GM18858 (cell line): Measurements from ENCODE around the gene SOCS7.

Experiments
- ATAC-seq: cut with Tn5 transposase; IDR thresholded peaks from one replicate; pipeline ENCODE4 v1.9.1; 2021; ENCODE audit not compliant: unreplicated experiment

The SOCS7 gene

GRCh38 chr17:38358586-38359513 lies 7.2 kb downstream of the SOCS7 start:
- no peak for ATAC-seq

- no peak for ATAC-seq
Measured at GRCh38 chr17:38361694-38362465, 10.2 kb downstream of the SOCS7 start.

DNA sequence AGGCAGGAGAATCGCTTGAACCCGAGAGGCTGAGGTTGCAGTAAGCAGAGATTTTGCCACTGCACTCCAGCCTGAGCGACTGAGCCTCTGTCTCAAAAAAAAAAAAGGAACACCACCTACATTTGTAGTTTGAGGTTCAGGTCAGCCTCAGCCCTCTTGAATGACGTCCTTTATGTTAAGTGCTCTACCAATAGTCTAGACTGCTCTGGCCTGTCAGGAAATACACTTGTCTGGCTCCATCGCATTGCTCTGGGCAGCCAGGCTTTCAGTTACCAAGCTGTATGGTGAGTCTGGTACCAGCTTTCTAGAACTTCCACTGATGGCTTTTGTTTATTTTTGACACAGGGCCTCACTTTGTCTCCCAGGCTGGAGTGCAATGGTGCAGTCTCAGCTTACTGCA lies 11.4 kb downstream of the SOCS7 start:
- ATAC-seq: no peak

- ATAC-seq: no peak
Measured at GRCh38 chr17:38364741-38365140, 13.1 kb downstream of the SOCS7 start.

DNA sequence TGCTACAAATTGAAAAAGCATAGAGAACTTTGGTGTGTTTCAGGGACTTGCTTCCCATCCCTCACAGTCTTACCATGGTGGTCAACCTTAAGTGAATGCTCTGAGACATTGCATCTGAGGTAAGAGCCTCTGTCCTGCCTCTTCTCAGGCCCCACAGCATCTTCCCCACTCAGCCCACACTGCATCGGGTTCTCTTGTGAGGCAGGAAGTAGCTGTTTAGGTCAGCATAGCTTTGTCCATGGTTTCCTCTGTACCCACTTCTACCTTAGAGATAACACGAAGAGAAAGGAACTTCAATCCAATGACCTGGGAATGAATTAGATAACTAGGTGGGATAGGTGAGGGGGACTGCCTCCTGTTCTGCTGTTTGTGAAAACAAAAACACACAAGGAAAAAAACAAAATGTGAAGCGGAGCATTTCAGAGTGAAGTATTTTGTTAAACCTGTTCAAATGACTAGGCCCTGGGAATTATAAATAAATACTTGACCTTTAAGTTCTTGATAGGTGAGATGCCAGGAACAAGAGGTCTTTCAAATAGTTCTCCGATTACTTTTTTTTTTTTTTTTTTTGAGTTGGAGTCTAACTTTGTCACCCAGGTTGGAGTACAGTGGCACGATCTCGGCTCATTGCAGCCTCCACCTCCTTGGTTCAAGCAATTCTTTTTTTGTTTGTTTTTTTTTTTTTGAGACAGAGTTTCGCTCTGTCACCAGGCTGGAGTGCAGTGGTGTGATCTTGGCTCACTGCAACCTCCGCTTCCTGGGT lies 17.7 kb downstream of the SOCS7 start:
- ATAC-seq: no peak

DNA sequence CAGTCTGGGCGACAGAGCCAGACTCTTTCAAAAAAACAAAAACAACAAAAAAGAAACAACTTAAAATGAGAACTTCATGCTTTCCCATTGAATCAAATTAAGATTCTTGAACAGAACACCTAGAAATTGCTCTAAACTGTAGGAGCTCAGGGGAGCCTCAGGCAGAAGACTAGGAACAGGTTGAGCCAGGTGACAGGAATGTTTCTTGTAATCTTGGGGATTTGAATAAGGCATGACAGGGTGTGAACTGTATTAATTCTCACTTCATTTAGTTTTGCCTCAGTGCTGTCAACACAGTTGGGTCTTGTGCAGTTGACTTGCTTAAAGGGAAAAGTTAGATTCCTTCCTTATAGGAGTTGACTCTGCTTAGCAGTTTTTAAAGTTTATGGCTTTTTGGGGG lies 27.8 kb downstream of the SOCS7 start:
- ATAC-seq: no peak

- no peak for ATAC-seq
Measured at GRCh38 chr17:38395090-38395489, 43.4 kb downstream of the SOCS7 start.

DNA sequence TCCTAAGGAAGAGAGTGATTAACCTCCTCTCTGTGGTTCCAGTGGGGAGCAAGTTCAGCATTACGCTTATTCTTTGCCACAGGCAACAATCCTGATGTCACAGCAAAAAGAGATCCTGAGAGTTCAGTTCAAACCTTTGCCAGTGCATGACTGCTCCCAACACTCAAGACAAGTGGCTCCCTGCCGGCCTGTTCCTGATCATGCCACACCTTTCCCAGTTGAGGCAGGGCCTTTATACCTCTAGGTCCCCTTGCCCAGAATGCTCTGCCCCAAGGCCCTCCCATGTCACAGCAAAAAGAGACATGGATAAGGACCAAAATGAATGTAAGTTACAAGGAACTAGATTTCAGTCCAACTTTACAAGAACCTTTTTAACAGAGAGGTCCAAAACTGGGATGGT lies 45.6 kb downstream of the SOCS7 start:
- no peak for ATAC-seq

GRCh38 chr17:38400286-38400685 lies 48.6 kb downstream of the SOCS7 start:
- no peak for ATAC-seq

DNA sequence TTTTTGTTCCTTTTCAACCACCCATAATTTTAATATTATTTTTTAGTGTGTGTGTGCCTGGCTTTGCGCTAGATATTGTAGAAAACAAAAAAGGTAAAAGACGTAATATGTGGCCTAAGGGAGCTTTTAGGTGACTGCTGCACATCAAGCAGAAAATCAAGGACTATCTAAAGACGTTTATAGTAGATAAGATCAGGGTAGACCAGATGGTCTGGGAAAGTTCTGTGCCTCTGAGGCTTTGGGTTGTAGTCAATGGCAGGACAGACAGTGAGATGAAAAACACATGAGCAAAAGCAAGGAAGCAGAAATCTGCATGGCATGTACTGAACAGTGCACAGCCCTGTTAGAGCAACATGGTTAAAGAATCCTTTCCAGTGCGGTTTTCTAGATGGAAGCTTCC lies 49.8 kb downstream of the SOCS7 start:
- ATAC-seq: no peak

GRCh38 chr17:38402897-38403296 lies 51.3 kb downstream of the SOCS7 start:
- no peak for ATAC-seq

GRCh38 chr17:38403491-38403890 lies 51.8 kb downstream of the SOCS7 start:
- no peak for ATAC-seq

DNA sequence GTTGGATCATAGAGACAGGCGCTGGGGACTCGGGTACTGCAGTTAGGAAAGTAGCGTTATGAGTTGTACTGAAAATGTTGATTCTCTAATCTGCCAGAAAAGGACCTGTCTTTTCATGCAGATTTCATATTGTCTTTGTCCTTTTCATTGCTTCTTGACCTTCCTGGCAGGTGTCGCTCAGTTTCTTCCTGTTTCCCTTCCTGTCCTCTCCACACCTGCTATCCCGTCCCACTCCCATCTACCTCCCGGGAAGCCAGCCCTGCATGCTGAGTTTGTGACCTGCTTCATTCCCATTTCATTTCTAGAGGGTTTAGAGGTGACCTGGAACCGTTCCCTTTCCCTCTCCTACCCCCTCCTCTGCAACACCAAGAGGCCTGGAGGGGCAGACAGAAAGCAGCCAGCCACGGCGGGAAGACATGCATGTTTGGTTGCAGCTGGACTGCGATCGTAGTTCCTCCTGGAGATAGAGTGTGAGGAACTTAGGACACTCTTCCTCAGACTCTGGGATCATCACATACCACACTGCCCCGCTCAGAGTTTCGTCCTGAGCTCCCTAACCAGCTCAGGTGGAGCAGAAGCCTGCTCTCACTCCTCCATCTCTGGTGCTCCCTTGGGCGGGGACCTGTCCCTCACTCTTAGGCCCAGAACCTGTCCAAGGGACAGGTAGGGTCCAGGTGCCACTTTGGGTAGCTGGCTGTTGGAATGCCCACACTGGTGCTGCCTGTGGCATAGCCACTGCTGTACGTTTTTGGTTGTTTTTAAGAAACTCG lies 52.7 kb downstream of the SOCS7 start:
- ATAC-seq: no peak

DNA sequence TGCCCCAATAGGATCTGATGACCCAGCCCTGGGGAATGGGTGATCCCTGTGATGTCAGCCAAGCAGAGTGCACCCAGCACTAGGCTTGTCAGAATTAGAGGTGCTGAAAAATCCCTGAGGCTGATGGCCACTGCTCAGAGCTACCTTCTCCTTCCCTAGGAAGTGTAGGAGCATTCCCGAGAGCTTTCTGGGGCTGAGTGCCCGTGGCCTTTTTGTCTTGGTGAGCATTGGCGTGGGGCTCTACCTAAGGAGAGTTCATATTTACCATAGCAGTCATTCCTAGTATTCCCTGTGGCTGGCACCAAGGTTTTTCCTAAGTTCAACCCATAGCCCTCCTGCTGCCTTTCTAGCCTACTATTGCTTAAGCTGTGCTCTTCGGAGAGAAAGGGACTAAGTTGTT lies 54.0 kb downstream of the SOCS7 start:
- no peak for ATAC-seq

DNA sequence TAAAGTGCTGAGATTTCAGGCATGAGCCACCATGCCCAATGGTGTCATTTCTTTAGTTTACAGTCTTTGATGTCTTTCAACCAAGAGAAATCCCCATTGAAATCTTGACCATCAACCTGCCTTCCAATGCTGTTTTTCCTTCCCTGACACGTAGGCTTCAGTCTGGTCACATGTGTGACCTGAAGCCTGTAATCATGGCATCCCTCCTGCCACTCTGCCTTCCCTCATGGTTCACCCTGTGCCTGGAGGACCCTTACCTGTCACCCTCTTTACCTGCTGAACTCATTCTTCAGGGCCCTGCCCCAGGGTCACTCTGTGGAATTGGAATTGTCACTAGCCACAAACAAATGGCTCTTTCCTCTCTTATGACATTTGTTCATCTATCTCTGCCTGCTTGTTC lies 58.6 kb downstream of the SOCS7 start:
- ATAC-seq: no peak

DNA sequence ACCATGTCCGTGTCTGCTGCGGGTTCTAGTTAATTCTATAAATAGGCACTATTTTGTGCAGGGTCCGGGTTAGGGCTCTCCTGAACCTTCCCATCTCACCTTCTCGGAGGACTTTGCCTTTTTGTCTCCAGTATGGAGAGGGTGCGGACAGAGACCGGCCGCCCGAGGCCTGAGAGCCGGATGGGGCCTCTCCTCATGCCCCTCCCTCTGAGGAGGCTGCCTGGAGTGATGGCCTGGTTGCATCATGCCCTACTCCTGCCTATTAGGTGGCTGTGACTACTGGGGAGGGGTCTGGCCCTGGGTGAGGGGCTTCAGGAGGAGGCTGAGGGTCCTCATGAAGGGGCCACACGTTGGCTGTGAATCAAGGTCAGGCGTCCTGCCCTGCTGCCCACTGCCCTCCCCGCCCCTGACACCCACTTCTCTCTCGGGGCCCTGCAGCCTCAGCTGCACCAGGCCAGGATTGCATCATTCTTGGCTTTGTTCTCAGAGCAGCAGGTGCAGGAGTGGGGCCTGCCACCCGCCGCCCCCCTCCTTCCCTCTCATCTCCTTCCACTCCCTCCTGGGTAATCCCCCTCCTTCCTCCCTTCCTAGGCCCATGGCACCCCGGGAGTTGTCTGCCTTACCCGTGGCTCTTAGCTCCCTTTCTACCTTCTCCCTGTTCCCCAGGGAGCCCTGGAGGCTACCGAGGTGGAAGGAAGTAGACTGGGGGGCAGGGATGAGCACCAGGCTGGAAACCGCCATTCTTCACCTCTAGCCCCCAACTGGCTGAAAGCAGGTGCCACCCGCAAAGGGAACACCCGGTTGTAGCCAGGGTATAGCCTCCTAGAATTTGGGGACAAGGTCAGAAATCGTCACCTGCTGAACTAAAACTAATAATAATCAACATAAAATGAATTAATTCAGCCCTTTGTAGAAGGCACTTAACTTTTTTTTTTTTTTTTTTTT lies 63.9 kb downstream of the SOCS7 start:
- no peak for ATAC-seq

DNA sequence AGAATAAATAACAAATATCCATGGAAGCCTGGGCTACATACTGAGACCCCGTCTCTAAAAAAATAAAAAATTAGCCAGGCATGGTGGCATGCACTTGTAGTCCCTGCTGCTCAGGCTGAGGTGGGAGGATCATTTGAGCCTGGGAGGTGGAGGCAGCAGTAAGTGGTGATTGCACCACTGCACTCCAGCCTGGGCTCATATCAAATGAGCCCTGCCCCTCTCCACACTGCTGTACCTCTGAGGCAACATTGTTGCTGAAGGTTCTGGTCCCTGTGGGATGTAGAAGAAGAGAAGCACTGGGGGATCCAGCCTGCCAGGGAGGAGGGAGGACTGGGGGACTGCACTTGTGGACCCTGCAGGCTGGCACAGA lies 65.2 kb downstream of the SOCS7 start:
- ATAC-seq: no peak

GRCh38 chr17:38417210-38417951 lies 65.7 kb downstream of the SOCS7 start:
- no peak for ATAC-seq
